Endothelial cell of umbilical vein (primary cell): ENCODE data around the gene FOXJ3. TPM values are rescaled to one million over a fixed set of nuclear protein-coding genes. Genes with fewer than 3 reads are reported as not detected.

Experiments
- BruUV-seq: library from RNA; stranded (reverse); fragments of 400-500 nt; replicated peaks from 2 replicates; lab custom pipeline; 2021; lab: Mats Ljungman, UMichigan
- CTCF ChIA-PET: fragments of 300-600, 350-600 bp; sonication (Branson Sonifier 250); formaldehyde crosslinking; loops from one replicate; lab custom pipeline; 2021; ENCODE audit warnings: antibody characterized with exemption, inconsistent platforms; lab: Charles Lee
- POLR2A ChIA-PET: fragments of 300-600, 350-600 bp; sonication (Branson Sonifier 250); formaldehyde crosslinking; loops from one replicate; lab custom pipeline; 2021; ENCODE audit warnings: antibody characterized with exemption, inconsistent platforms; lab: Charles Lee
- DNase-seq: peaks from one replicate; pipeline ENCODE4 v3.0.0-alpha.2; 2011; ENCODE audit warnings: low read depth, low spot score
- FAIRE-seq: peaks from 2 replicates; lab custom pipeline; 2011; peaks lifted over from hg19 to GRCh38; lab: Jason Lieb, UNC
- H2AFZ ChIP-seq: 2 replicates; pipeline ENCODE4 v1.6.0; 2012; ENCODE audit warnings: low read depth, low read length, control low read depth, inconsistent platforms
- H3K27ac ChIP-seq: 2 replicates; pipeline ENCODE4 v1.5.1; 2011; ENCODE audit warnings: low read depth, mild to moderate bottlenecking, control low read depth, low read length, moderate library complexity; ENCODE audit not compliant: insufficient read depth
- H3K27me3 ChIP-seq, 2 experiments: 2 replicates each; pipeline versions ENCODE4 v1.6.0 to v1.6.1; 2011; ENCODE audit warnings: low read length in 2 of 2, mixed read lengths in 1 of 2; ENCODE audit not compliant: control insufficient read depth in 2 of 2, insufficient read depth in 2 of 2
- H3K36me3 ChIP-seq, 2 experiments: 2 replicates in 1 of 2; 3 replicates in 1 of 2; pipeline ENCODE4 v1.5.1; 2011; ENCODE audit warnings: low read length in 2 of 2, mild to moderate bottlenecking in 1 of 2, moderate library complexity in 1 of 2; ENCODE audit not compliant: control insufficient read depth in 2 of 2, insufficient read depth in 2 of 2; ENCODE audit errors: extremely low read depth in 1 of 2
- H3K4me1 ChIP-seq: 3 replicates; pipeline ENCODE4 v1.5.1; 2011; ENCODE audit warnings: mild to moderate bottlenecking, low read length; ENCODE audit not compliant: control insufficient read depth, insufficient read depth; ENCODE audit errors: extremely low read depth
- H3K4me2 ChIP-seq: 2 replicates; pipeline ENCODE4 v1.6.1; 2011; ENCODE audit warnings: low read length, control low read depth, mixed read lengths; ENCODE audit not compliant: insufficient read depth
- H3K4me3 ChIP-seq, 3 experiments: fragments of 200-600 bp in 1 of 3; sonication (generic), shearing (Covaris generic) in 1 of 3; replicated peaks in 1 of 3; 2 replicates each; pipeline ENCODE4 v1.5.1; 2011 to 2016; ENCODE audit warnings: control low read depth in 3 of 3, low read length in 3 of 3, mild to moderate bottlenecking in 2 of 3, inconsistent platforms in 1 of 3, low read depth in 1 of 3, moderate library complexity in 1 of 3; ENCODE audit not compliant: insufficient read depth in 1 of 3
- H3K79me2 ChIP-seq: 2 replicates; pipeline ENCODE4 v1.6.0; 2012; ENCODE audit warnings: low read length, inconsistent platforms; ENCODE audit not compliant: control insufficient read depth, insufficient read depth
- H3K9ac ChIP-seq: replicated peaks from 2 replicates; pipeline ENCODE3; 2011; ENCODE audit warnings: low read length, control low read depth; ENCODE audit not compliant: insufficient read depth; ENCODE audit errors: extremely low read depth
- H3K9me1 ChIP-seq: replicated peaks from 3 replicates; pipeline ENCODE4 v1.6.0; 2011; ENCODE audit warnings: mild to moderate bottlenecking, low read length; ENCODE audit not compliant: control insufficient read depth, insufficient read depth; ENCODE audit errors: extremely low read depth
- H3K9me3 ChIP-seq: replicated peaks from 2 replicates; pipeline ENCODE4 v1.5.1; 2012; ENCODE audit warnings: low read length, inconsistent platforms; ENCODE audit not compliant: control insufficient read depth, insufficient read depth
- H4K20me1 ChIP-seq: replicated peaks from 2 replicates; pipeline ENCODE3; 2011; ENCODE audit warnings: mild to moderate bottlenecking, low read length; ENCODE audit not compliant: control insufficient read depth, insufficient read depth; ENCODE audit errors: extremely low read depth
- CTCF ChIP-seq, 2 donors: IDR thresholded peaks; 1 replicate in 1 of 2; 2 replicates in 1 of 2; pipeline ENCODE4 v1.5.1; 2011; ENCODE audit warnings: low read length in 2 of 2, mild to moderate bottlenecking in 2 of 2, moderate library complexity in 2 of 2, control low read depth in 1 of 2, inconsistent platforms in 1 of 2, low read depth in 1 of 2; ENCODE audit not compliant: insufficient read depth in 1 of 2; ENCODE audit errors: extremely low read depth in 1 of 2
- FOS ChIP-seq: IDR thresholded peaks from 2 replicates; pipeline ENCODE4 v1.6.1; 2011; ENCODE audit warnings: mild to moderate bottlenecking, low read length, moderate library complexity, borderline replicate concordance; ENCODE audit not compliant: insufficient read depth
- JUN ChIP-seq: IDR thresholded peaks from 2 replicates; pipeline ENCODE4 v1.6.1; 2011; ENCODE audit warnings: borderline replicate concordance, low read depth; ENCODE audit not compliant: insufficient read length, insufficient read depth
- MYC ChIP-seq: IDR thresholded peaks from one replicate; pipeline ENCODE4 v1.6.1; 2011; ENCODE audit warnings: mild to moderate bottlenecking, low read depth, low read length
- POLR2AphosphoS5 ChIP-seq: IDR thresholded peaks from 2 replicates; pipeline ENCODE4 v1.6.1; 2012; ENCODE audit warnings: low read depth, mild to moderate bottlenecking, control low read depth, low read length, moderate library complexity; ENCODE audit not compliant: insufficient read depth
- dilution Hi-C: fragments of 300-500 bp; cut with MboI; formaldehyde crosslinking; loops from one replicate; pipeline ENCODE4 v1.15.0; 2019; ENCODE audit warnings: low sequenced_read_pairs; ENCODE audit not compliant: extremely low pct_ligation_motif_present
- intact Hi-C: fragments of 100-400 bp; cut with micrococcal nuclease; formaldehyde crosslinking; loops from one replicate; pipeline ENCODE4 v1.10.0; 2022
- polyA plus RNA-seq, 4 experiments: library from polyadenylated mRNA; depleted of rRNA in 3 of 4; stranded (reverse) in 3 of 4; unstranded in 1 of 4; fragments of >200 nt; gene quantifications; 2 replicates each; pipeline versions ENCODE4 v1.2.1 to v1.2.3, GENCODE V29; 2011 to 2012; ENCODE audit warnings: missing spikeins in 1 of 4
- total RNA-seq: library from RNA; stranded (reverse); gene quantifications from 2 replicates; pipeline ENCODE4 v1.2.3, GENCODE V29; 2021

Gene FOXJ3
- total and polyA plus RNA-seq, 2 donors (not counting 3 experiments of a cell fraction or from before 2014, with no cell fraction given), result 34.7 to 38.8 TPM

GRCh38 chr1:42144711-42145388, 190.2 kb downstream of the FOXJ3 start:
- no TSS peak for BruUV-seq
- CTCF ChIA-PET, result interaction anchor here (1.8 to 3.1 kb wide), 2 partner anchors 27 to 28 kb away, joined by 7 to 58 read pairs; no protein-coding TSS in a partner anchor
- peaks cover 21 to 22% of the 10 kb centered on the region in 2 experiments for H3K27me3 ChIP-seq
- intact Hi-C loops (loop anchor here (5.0 to 10.0 kb wide), 2 partner anchors 330 to 432 kb away; no protein-coding TSS in a partner anchor), dilution Hi-C loops (no loop called here)
- DNase-seq (no peak), FAIRE-seq (no peak)
- H3K4me1 ChIP-seq, result no peaks in the 10 kb centered on the region
- H4K20me1 ChIP-seq, result no peaks in the 10 kb centered on the region
- no peak overlapping the region for H3K27ac ChIP-seq
- H3K9me3 ChIP-seq, result no peaks in the 10 kb centered on the region
- H3K9ac ChIP-seq, result no peak overlapping the region
- H3K36me3 ChIP-seq, result no peaks in the 10 kb centered on the region
- H3K4me2 ChIP-seq, result no peak overlapping the region
- TF ChIP-seq POLR2AphosphoS5 (no peak), JUN (no peak)
- H3K4me3 ChIP-seq, result no peak overlapping the region
- H3K79me2 ChIP-seq, result no peaks in the 10 kb centered on the region
- no peak overlapping the region for H2AFZ ChIP-seq
- no peaks in the 10 kb centered on the region for H3K9me1 ChIP-seq
- POLR2A ChIA-PET, result no interaction called here

GRCh38 chr1:42143896-42144710, 190.9 kb downstream of the FOXJ3 start:
- Histone ChIP-seq H3K9me3 (no peaks in the 10 kb centered on the region), H2AFZ (no peak overlapping the region), H3K4me1 (no peaks in the 10 kb centered on the region), H3K4me2 (no peak overlapping the region), H3K4me3 (no peak overlapping the region), H3K27ac (no peak overlapping the region), H3K79me2 (no peaks in the 10 kb centered on the region), H3K27me3 (peaks cover 21 to 22% of the 10 kb centered on the region in 2 experiments), H3K36me3 (no peaks in the 10 kb centered on the region), H4K20me1 (no peaks in the 10 kb centered on the region), H3K9ac (no peak overlapping the region), H3K9me1 (no peaks in the 10 kb centered on the region)
- POLR2A ChIA-PET, result no interaction called here
- FAIRE-seq, result no peak
- BruUV-seq, result no TSS peak
- CTCF ChIA-PET, result interaction anchor here (1.8 kb wide), 1 partner anchor 29 kb away, joined by 7 read pairs; no protein-coding TSS in a partner anchor
- intact Hi-C loops, result loop anchor here (10.0 kb wide), 1 partner anchor 329 kb away; no protein-coding TSS in a partner anchor
- TF ChIP-seq MYC, result no peak
- TF ChIP-seq FOS, result no peak
- no peak for TF ChIP-seq CTCF (IDR thresholded peaks at IDR 0.05; ENCODE audit: extremely low read depth in 1 of 2, insufficient read depth in 1 of 2, low read depth in 1 of 2, low read length in 2 of 2)
- no peak for DNase-seq
- dilution Hi-C loops, result no loop called here
